RWPE2 (cell line): ENCODE results near the gene GJA5.

Experiments used
- ATAC-seq: fragments of 200-7000 bp; cut with Tn5 transposase; 3 replicates; pipeline ENCODE4 v1.9.1; 2021; ENCODE audit warnings: low read depth
- DNase-seq: peaks from one replicate; pipeline ENCODE4 v3.0.0-alpha.2; 2020; ENCODE audit warnings: low spot score
- H3K27ac ChIP-seq: fragments of 450-650 bp; 2 replicates; pipeline ENCODE4 v1.5.1; 2017; ENCODE audit warnings: mild to moderate bottlenecking; ENCODE audit not compliant: poor library complexity, severe bottlenecking
- H3K27me3 ChIP-seq: fragments of 250-450 bp; sonication (Bioruptor Pico); 2 replicates; pipeline ENCODE4 v1.5.1; 2021; ENCODE audit warnings: mild to moderate bottlenecking, moderate library complexity; ENCODE audit not compliant: insufficient read depth, poor library complexity, severe bottlenecking
- H3K36me3 ChIP-seq: fragments of 250-450 bp; sonication (Bioruptor Pico); 2 replicates; pipeline ENCODE4 v1.5.1; 2020; ENCODE audit warnings: low read depth, mild to moderate bottlenecking, moderate library complexity
- H3K4me1 ChIP-seq: fragments of 250-450 bp; sonication (Bioruptor Pico); 2 replicates; pipeline ENCODE4 v1.5.1; 2021; ENCODE audit warnings: mild to moderate bottlenecking, moderate library complexity; ENCODE audit not compliant: insufficient read depth, poor library complexity, severe bottlenecking
- H3K4me3 ChIP-seq: fragments of 250-450 bp; sonication (Bioruptor Pico); 2 replicates; pipeline ENCODE4 v1.5.1; 2021; ENCODE audit warnings: mild to moderate bottlenecking, moderate library complexity; ENCODE audit not compliant: severe bottlenecking
- H3K9me3 ChIP-seq: fragments of 250-450 bp; sonication (Bioruptor Pico); 2 replicates; pipeline ENCODE4 v1.5.1; 2021; ENCODE audit warnings: mild to moderate bottlenecking, moderate library complexity; ENCODE audit not compliant: severe bottlenecking
- TF ChIP-seq, protein P1 (sequence below): fragments of 450-650 bp; IDR thresholded peaks from one replicate; pipeline ENCODE4 v1.5.1; 2017; ENCODE audit warnings: mild to moderate bottlenecking, moderate library complexity; ENCODE audit not compliant: poor library complexity, severe bottlenecking

Gene GJA5

DNA sequence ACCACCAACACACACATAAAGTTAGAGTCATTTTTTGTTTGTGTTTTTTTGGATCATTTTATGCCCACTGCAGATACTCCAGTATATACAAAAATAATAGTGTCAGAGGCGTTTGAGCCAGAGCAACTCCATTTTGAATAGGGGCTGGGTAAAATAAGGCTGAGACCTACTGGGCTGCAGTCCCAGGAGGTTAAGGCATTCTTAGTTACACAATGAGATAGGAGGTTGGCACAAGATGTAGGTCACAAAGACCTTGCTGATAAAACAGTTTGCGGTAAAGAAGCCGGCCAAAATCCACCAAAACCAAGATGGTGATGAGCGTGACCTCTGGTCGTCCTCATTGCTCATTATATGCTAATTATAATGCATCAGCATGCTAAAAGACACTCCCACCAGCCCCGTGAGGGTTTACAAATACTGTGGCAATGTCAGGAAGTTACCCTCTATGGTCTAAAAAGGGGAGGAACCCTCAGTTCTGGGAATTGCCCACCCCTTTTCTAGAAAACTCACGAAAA lies 40.6 kb downstream of the GJA5 start:
- Histone ChIP-seq H3K4me3 (no peak overlapping the region), H3K27me3 (no peaks in the 10 kb centered on the region), H3K9me3 (no peaks in the 10 kb centered on the region), H3K36me3 (no peaks in the 10 kb centered on the region), H3K4me1 (peaks cover 24% of the 10 kb centered on the region), H3K27ac (no peak overlapping the region)
- TF ChIP-seq, protein P1, sequence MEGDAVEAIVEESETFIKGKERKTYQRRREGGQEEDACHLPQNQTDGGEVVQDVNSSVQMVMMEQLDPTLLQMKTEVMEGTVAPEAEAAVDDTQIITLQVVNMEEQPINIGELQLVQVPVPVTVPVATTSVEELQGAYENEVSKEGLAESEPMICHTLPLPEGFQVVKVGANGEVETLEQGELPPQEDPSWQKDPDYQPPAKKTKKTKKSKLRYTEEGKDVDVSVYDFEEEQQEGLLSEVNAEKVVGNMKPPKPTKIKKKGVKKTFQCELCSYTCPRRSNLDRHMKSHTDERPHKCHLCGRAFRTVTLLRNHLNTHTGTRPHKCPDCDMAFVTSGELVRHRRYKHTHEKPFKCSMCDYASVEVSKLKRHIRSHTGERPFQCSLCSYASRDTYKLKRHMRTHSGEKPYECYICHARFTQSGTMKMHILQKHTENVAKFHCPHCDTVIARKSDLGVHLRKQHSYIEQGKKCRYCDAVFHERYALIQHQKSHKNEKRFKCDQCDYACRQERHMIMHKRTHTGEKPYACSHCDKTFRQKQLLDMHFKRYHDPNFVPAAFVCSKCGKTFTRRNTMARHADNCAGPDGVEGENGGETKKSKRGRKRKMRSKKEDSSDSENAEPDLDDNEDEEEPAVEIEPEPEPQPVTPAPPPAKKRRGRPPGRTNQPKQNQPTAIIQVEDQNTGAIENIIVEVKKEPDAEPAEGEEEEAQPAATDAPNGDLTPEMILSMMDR, result no peak
- DNase-seq, result no peak
- no peak for ATAC-seq

DNA sequence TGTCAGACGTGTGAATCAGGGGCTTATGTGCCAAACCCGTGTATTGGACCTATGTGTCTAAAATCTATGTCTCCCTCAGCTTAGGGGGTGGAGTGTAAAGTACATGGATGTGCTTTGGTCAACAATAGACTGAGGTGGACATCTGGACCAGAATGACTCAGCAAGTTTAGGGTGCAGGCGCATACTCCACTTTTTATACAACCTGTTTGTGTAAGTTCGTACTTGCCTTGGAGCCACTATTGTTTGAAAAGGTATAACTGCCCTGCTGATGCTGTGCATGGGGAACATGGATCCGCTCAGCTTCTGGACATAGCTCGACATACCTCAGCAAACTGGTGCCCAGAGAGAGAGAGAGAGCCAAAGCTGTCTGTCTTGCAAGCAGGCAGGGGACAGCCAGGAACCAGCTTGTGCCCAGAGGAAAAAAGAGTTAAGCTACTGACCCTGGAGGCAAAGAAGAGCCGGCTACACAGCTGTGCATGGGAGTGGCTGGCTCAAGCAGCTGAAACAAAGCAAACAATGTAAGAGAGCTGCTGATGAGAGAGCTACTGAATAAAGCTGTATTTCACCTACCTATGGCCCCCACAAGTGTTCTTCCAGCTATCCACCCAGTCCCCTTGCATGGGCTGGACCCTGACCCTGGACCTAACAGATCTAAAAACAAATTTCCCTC lies 41.2 kb downstream of the GJA5 start:
- TF ChIP-seq, protein P1, result no peak
- DNase-seq (no peak), ATAC-seq (no peak)
- H3K27ac ChIP-seq, result no peak overlapping the region
- no peaks in the 10 kb centered on the region for H3K27me3 ChIP-seq
- H3K36me3 ChIP-seq, result no peaks in the 10 kb centered on the region
- H3K4me1 ChIP-seq, result peaks cover 24% of the 10 kb centered on the region
- no peaks in the 10 kb centered on the region for H3K9me3 ChIP-seq
- no peak overlapping the region for H3K4me3 ChIP-seq

DNA sequence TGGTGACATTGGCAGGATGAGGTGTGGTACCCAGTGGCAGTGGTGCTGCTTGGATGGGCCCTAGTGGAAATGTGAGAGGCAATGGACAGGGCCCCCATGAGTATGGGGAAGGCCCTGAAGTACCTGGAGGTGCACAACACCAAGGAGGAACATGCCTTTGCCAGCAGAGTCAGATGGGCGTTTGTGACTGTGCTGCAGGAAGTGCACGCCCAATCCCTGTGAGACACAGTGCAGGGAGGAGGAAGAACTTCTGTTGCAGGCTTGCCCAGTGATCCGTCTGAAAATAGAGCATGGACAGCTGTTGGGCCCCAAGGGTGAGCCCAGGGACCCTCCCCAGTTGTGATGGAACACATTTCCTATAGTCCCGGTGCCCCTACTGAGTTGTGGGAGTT lies 42.7 kb downstream of the GJA5 start:
- Histone ChIP-seq H3K4me3 (no peak overlapping the region), H3K27ac (peak overlapping the region; percentile 68)

DNA sequence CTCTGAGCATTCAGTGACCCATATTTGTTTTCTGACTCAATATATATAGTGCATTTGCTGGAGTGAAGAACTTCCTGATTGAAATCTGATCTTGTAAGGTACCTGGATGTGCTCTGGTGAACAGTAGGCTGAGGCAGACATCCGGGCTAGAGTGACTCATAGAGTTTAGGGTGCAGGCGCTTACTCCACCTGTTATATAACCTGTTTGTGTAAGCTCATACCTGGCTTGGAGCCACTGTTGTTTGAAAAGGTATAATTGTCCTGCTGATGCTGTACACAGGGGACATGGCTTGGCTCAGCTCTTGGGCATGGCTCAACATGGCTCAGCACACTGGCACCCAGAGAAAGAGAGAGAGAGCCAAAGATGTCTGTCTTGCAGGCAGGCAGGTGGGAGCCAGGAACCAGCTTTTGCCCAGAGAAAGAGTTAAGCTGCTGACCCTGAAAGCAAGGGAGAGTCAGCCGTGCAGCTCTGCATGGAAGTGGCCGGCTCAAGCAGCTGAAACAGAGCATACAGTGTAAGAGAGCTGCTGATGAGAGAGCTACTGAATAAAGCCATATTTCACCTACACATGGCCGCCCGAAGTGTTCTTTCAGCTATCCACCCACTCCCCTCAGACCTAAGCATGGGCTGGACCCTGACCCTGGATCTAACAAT lies 43.2 kb downstream of the GJA5 start:
- TF ChIP-seq, protein P1, result no peak
- Histone ChIP-seq H3K4me3 (no peak overlapping the region), H3K27ac (peak overlapping the region; percentile 68), H3K9me3 (no peaks in the 10 kb centered on the region), H3K27me3 (no peaks in the 10 kb centered on the region), H3K4me1 (peaks cover 24% of the 10 kb centered on the region), H3K36me3 (no peaks in the 10 kb centered on the region)
- peak; percentile 86 for DNase-seq
- ATAC-seq, result peak; percentile 97

More for the DNA sequence above, 42.7 kb downstream of the GJA5 start:
- Histone ChIP-seq H3K36me3 (no peaks in the 10 kb centered on the region), H3K27me3 (no peaks in the 10 kb centered on the region), H3K4me1 (peaks cover 24% of the 10 kb centered on the region), H3K9me3 (no peaks in the 10 kb centered on the region)
- DNase-seq (no peak), ATAC-seq (peak; percentile 28; the same call in 2 of the 3 replicates)
- TF ChIP-seq, protein P1, result no peak

DNA sequence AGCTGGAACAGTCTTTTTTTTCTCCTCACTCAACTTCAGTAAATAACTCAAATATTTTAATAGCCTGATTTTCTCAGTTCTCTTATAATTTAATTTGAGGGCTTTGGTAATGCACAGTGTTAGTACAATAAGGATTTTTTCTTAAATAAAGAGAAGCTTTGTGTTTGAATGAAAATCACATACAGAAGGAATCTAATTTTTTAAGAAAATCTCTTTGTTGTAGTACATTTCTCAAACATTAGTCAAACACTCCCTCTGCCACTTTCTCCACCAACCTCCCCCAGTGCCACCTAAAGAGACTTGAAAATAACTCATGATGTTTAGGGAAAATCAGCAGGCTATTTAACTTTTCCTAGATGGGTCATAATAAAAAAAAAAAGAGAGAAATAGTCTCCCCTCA lies 47.8 kb downstream of the GJA5 start:
- Histone ChIP-seq H3K27me3 (no peaks in the 10 kb centered on the region), H3K27ac (no peak overlapping the region)

More for the DNA sequence above, 47.8 kb downstream of the GJA5 start:
- peaks cover 18% of the 10 kb centered on the region for H3K4me1 ChIP-seq
- no peak for DNase-seq
- no peaks in the 10 kb centered on the region for H3K36me3 ChIP-seq
- H3K9me3 ChIP-seq, result no peaks in the 10 kb centered on the region
- TF ChIP-seq, protein P1, result no peak
- ATAC-seq, result no peak
- H3K4me3 ChIP-seq, result no peak overlapping the region
